ENCODE results near the gene PSME3IP1. TPM values are rescaled to one million over a fixed set of nuclear protein-coding genes. Genes with fewer than 3 reads are reported as not detected.

PSME3IP1 gene
- total and polyA plus RNA-seq, 2 of the 8 experiments (the other 6 are each of a cell fraction or from before 2014, with no cell fraction given): 95.1 to 98.3 TPM

GRCh38 chr16:57152096-57153093, 33.4 kb downstream of the PSME3IP1 start (continued):
- TF ChIP-seq CHD7 (IDR thresholded peaks at IDR 0.05; ENCODE audit: insufficient replicate concordance, low read length): no peak
- TF ChIP-seq TAF7 (optimal IDR thresholded peaks at IDR 0.05; ENCODE audit: borderline replicate concordance, low read depth, low read length): no peak
- no peak for TF ChIP-seq HDAC6 (IDR thresholded peaks at IDR 0.05; ENCODE audit: low read depth, low read length)
- TF ChIP-seq YY1 (IDR thresholded peaks at IDR 0.05; ENCODE audit: low read depth, low read length): no peak
- no peak for TF ChIP-seq KDM5A (IDR thresholded peaks at IDR 0.05; ENCODE audit: low read length)
- TF ChIP-seq MAFK (IDR thresholded peaks at IDR 0.05; ENCODE audit: low read depth, low read length): no peak
- TF ChIP-seq ZNF274 (IDR thresholded peaks at IDR 0.05; ENCODE audit: borderline replicate concordance, extremely low read depth, low read length): no peak
- TF ChIP-seq GTF2F1 (IDR thresholded peaks at IDR 0.05; ENCODE audit: borderline replicate concordance, low read depth, low read length): no peak
- no peak for TF ChIP-seq FOSL1 (IDR thresholded peaks at IDR 0.05; ENCODE audit: insufficient read depth, low read depth, low read length)
